HG03103 (cell line): ENCODE data around the gene CDYL2.

Experiments
- ATAC-seq: cut with Tn5 transposase; IDR thresholded peaks from one replicate; pipeline ENCODE4 v1.9.1; 2021; ENCODE audit warnings: low read depth; ENCODE audit not compliant: unreplicated experiment

The CDYL2 gene

GRCh38 chr16:80607204-80607603, 197.2 kb downstream of the CDYL2 start:
- ATAC-seq = no peak

- no peak for ATAC-seq
Observed at GRCh38 chr16:80606221-80606766, 198.1 kb downstream of the CDYL2 start.

- ATAC-seq = no peak
Observed at GRCh38 chr16:80604600-80605355, 199.6 kb downstream of the CDYL2 start.

- ATAC-seq = no peak
Observed at GRCh38 chr16:80602894-80603293, 201.5 kb downstream of the CDYL2 start.

- ATAC-seq = no peak
Observed at GRCh38 chr16:80601182-80601581, 203.2 kb downstream of the CDYL2 start.

- ATAC-seq = no peak
Observed at GRCh38 chr16:80599466-80599865, 204.9 kb downstream of the CDYL2 start.

GRCh38 chr16:80596507-80597207, 207.7 kb downstream of the CDYL2 start:
- no peak for ATAC-seq

GRCh38 chr16:80594756-80595155, 209.6 kb downstream of the CDYL2 start:
- no peak for ATAC-seq

GRCh38 chr16:80592273-80592672, 212.1 kb downstream of the CDYL2 start:
- no peak for ATAC-seq

GRCh38 chr16:80591071-80591915, 213.1 kb downstream of the CDYL2 start:
- ATAC-seq = no peak

- ATAC-seq = no peak
Observed at GRCh38 chr16:80587071-80587470, 217.3 kb downstream of the CDYL2 start.

- ATAC-seq = no peak
Observed at GRCh38 chr16:80586476-80586875, 217.9 kb downstream of the CDYL2 start.

GRCh38 chr16:80585764-80586163, 218.6 kb downstream of the CDYL2 start:
- ATAC-seq = no peak

- ATAC-seq = no peak
Observed at GRCh38 chr16:80583466-80583865, 220.9 kb downstream of the CDYL2 start.

GRCh38 chr16:80580109-80580832, 224.1 kb downstream of the CDYL2 start:
- peak; percentile 89 for ATAC-seq

GRCh38 chr16:80577485-80578280, 226.7 kb downstream of the CDYL2 start:
- ATAC-seq = no peak

- no peak for ATAC-seq
Observed at GRCh38 chr16:80576343-80576912, 228.0 kb downstream of the CDYL2 start.

GRCh38 chr16:80573700-80574120, 230.7 kb downstream of the CDYL2 start:
- no peak for ATAC-seq

- ATAC-seq = no peak
Observed at GRCh38 chr16:80570106-80570478, 234.3 kb downstream of the CDYL2 start.
